Loucy (cell line): ENCODE data around the gene SLC25A11.

Experiments used
- EZH2phosphoT487 ChIP-seq: fragments of 200-600 bp; IDR thresholded peaks from 2 replicates; pipeline ENCODE4 v1.6.1; 2018; ENCODE audit warnings: antibody characterized with exemption, mild to moderate bottlenecking, moderate library complexity, borderline replicate concordance
- TF ChIP-seq, protein P1 (sequence below): fragments of 200-600 bp; sonication (generic); conservative IDR thresholded peaks from 2 replicates; pipeline ENCODE4 v1.5.1; 2014; ENCODE audit warnings: mild to moderate bottlenecking, antibody characterized with exemption, low read length

DNA sequence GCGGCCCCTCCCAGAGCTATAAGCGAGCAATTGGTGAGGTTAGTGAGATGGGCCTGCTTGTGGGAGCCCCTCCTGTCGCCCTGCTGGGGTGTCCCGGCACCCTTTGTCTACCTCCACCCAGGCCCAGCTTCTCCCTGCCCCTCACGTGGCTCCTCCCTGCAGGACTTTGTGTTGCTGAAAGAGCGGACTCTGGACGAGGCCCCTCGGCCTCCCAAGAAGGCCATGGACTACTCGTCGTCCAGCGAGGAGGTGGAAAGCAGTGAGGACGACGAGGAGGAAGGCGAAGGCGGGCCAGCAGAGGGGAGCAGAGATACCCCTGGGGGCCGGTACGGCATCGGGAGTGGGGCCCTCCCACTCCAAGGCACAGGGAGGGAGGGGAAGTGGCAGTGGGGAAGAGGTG lies 46.6 kb downstream of the SLC25A11 start:
- TF ChIP-seq, protein P1, sequence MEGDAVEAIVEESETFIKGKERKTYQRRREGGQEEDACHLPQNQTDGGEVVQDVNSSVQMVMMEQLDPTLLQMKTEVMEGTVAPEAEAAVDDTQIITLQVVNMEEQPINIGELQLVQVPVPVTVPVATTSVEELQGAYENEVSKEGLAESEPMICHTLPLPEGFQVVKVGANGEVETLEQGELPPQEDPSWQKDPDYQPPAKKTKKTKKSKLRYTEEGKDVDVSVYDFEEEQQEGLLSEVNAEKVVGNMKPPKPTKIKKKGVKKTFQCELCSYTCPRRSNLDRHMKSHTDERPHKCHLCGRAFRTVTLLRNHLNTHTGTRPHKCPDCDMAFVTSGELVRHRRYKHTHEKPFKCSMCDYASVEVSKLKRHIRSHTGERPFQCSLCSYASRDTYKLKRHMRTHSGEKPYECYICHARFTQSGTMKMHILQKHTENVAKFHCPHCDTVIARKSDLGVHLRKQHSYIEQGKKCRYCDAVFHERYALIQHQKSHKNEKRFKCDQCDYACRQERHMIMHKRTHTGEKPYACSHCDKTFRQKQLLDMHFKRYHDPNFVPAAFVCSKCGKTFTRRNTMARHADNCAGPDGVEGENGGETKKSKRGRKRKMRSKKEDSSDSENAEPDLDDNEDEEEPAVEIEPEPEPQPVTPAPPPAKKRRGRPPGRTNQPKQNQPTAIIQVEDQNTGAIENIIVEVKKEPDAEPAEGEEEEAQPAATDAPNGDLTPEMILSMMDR, result no peak
- no peak for TF ChIP-seq EZH2phosphoT487
